Stimulated activated CD4-positive, alpha-beta T cell treated with anti-CD3 and anti-CD28 coated beads, TNF-alpha, amount 100 ng/mL, for 48 hours (primary cell): ENCODE measurements around the gene RRP1B.
"Not testable (repeated sequence)": the region's sequence is repeated elsewhere in the genome, so short reads cannot be mapped to it uniquely, and the experiment has no call there.

Source experiments
- DNase-seq, 3 donors: peaks; one replicate each; pipeline ENCODE4 v3.0.0-alpha.2; 2020; ENCODE audit warnings: low read depth in 3 of 3

RRP1B gene

DNA sequence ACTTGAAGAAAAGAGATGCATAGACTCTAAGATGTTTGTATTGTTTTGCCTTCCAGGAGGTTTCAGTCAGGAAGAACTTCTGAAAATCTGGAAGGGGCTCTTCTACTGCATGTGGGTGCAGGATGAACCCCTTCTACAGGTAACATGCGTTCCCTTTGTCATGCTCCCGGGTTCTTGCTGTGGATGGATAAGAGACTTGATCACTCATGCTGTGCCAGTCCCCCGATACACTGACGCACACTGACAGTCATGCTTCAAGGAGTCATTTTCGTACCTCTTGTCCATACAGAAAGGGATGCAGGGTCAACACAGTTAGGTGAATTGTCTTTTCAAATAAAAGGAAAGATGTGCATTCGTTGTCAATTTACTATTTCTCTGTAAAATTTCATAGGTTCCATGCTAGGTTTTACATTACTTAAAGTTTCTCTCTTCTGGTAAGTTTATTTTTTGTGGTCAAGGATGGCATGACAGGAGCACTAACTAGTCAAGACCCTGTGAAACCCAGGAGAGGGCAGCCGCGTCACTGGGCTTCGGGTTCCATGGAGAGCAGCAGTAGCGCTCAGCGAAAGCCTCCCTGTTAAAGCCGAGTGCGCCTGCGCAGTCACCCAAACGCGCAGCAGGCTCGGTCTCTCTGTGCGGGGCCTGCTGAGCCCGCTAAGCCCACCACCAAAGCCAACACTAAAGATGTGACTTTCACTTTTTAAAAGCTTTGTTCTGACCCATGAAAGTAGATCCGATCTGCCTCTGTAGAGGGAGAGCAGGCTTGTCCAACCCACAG, 10.7 kb downstream of the RRP1B start:
- DNase-seq = no peak

DNA sequence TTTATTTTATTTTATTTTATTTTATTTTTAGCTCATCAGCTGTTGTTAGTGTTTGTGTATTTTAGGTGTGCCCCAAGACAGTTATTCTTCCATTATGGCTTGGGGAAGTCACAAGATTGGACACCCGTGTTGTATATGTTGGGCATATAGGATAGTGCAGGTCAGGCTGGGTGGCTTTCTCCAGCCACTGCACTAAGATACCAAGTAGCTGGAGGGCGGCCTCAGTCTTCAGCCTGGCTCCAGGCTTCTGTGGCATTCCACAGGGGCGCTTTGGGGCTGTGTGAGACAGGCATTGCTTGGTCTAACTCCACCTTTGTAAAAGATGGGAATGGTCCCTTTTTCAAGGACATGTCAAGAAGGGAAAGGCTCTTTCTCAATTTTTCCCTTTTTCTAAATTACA, 16.5 kb downstream of the RRP1B start:
- no peak for DNase-seq

DNA sequence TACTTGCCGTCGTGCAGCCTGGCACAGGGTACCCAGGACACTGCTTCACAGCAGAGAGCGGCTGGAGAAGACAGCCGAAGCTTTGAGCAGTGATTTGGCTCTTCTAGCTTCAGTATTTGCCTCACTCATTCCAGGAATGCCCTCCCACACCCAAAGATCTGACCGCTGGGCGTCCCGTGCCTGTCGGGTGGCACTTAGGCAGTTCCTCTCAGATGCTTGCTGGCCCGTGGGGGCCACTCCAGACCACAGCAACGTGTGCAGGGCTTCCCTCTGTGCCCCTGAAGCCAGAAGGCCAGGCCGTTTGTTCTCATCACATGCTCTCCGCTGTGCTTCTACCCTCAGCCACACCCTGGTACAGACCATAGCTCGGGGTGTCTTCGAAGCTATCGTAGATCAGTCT, 17.0 kb downstream of the RRP1B start:
- DNase-seq = no peak

DNA sequence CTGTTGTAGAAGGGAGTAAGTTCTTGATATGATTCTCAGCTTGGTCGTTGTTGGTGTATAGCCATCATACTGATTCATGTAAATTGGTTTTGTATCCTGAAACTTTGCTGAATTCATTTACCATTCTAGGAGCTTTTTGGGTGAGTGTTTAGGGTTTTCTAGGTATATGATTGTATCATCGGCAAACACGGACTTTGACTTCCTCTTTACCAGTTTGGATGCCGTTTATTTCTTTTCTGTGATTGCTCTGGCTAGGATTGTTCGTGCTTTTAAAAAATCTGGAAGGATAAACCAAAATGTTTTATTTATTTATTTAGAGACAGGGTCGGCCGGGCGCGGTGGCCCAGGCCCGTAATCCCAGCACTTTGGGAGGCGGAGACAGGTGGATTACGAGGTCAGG, 20.6 kb downstream of the RRP1B start:
- no peak for DNase-seq

DNA sequence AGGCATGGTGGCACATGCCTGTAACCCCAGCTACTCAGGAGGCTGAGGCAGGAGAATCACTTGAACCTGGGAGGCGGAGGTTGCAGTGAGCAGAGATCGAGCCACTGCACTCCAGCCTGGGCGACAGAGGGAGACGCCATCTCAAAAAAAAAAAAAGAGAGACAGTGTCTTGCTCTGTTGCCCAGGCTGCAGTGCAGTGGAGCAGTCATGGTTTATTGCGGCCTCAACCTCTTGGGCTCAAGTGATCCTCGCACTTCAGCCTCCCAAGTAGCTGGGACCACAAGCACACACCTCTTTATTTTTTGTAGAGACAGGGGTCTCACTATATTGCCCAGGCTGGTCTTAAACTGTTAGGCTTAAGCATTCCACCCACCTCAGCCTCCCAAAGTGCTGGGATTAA, 21.1 kb downstream of the RRP1B start:
- DNase-seq = not testable (repeated sequence)

DNA sequence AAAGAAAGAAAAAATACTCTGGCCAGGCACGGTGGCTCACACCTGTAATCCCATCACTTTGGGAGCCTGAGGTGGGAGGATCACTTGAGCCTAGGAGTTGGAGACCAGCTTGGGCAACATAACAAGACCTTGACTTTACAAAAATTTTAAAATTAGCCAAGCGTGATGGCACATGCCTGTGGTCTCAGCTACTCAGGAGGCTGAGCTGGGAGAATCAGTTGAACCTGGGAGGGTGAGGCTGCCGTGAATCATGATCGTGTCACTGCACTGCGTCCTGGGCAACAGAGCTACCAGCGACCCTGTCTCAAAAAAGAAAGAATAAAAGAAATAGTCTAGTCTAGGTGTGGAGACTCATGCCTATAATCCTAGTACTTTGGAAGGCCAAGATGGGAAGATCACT, 22.3 kb downstream of the RRP1B start:
- no peak for DNase-seq

DNA sequence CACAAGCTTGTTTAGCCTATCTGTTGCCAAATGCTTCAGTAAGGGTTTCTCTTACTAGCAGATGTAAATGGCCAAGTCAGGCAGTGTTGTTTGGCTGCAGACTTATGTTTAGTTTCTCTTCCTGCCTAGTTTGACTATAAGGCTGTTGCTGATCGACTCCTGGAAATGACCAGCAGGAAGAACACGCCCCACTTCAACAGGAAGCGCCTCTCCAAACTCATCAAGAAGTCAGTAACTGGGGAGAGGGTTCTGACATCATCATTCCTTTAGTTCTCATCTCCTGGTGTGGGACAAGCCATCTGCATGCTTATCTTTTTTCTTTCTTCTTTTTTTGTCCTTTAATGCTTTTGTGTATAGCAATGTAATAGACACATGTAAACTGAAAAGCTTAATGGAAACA, 25.1 kb downstream of the RRP1B start:
- no peak for DNase-seq

DNA sequence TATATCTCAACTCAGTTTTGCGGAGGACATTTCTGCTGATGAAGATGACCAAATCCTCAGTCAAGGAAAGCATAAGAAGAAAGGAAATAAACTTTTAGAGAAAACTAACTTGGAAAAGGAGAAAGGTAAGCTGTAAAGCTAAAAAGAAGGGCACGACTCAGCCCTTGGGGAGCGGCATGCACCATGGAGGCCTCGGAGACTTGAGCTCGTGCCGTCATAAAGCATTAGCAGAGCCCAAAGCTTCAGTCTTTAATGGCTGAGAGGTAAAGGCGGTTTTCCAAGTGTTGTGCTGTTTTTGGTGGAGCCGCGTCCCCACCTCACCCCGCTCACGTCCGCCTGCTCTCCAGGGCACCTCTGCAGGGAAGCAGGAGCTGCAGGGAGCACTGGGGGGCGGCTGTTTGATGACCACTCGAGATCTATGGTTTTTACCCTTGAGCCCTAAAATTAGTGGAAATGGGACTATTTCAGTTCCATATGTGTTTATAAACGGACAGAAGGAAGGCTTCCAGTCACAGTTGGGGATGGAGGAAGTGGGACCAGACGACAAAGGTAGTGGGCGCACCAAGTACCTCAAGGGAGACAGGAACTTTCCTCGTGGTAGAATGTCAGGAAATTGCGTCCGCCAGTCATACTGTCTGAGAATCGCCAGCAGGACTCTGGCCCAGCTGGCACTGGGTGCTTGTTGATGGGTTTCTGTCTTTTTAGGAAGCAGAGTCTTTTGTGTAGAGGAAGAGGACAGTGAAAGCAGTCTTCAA, 27.6 kb downstream of the RRP1B start:
- no peak for DNase-seq

DNA sequence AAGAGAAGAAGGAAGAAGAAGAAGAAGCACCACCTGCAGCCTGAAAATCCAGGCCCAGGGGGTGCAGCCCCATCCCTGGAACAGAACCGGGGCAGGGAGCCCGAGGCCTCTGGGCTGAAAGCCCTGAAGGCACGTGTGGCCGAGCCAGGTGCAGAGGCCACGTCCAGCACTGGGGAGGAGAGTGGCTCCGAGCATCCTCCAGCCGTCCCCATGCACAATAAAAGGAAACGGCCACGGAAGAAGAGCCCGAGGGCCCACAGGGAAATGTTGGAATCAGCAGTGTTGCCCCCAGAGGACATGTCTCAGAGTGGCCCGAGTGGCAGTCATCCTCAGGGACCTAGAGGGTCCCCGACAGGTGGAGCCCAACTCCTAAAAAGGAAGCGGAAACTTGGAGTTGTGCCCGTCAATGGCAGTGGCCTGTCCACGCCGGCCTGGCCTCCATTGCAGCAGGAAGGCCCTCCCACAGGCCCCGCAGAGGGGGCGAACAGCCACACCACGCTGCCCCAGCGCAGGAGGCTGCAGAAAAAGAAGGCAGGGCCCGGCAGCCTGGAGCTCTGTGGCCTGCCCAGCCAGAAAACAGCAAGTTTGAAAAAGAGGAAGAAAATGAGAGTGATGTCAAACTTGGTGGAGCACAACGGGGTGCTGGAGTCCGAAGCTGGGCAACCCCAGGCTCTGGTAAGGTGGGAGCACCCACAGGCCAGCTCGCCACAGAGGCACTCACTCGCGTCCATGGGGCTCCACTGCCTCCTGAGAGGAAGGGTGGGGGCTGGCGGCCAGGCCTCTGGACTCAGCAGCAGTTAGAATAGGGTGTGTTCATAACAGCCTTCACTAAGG, 28.4 kb downstream of the RRP1B start:
- DNase-seq = no peak

DNA sequence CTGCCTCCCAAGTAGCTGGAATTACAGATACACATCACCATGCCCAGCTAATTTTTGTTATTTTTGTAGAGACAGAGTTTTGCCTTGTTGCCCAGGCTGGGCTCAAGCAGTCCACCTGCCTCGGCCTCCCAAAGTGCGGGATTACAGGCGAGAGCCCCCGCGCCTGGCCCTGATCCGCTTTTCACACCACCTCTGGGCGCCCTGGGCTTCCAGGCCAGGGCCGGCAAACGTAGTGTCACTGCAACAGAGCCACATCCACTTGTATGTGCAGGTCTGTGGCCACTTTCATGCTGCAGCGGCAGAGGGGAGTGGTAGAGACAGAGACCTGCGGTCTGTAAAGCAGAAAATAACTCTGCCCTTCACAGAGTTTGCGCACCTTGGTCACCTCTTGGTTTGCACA, 29.5 kb downstream of the RRP1B start:
- DNase-seq = no peak

DNA sequence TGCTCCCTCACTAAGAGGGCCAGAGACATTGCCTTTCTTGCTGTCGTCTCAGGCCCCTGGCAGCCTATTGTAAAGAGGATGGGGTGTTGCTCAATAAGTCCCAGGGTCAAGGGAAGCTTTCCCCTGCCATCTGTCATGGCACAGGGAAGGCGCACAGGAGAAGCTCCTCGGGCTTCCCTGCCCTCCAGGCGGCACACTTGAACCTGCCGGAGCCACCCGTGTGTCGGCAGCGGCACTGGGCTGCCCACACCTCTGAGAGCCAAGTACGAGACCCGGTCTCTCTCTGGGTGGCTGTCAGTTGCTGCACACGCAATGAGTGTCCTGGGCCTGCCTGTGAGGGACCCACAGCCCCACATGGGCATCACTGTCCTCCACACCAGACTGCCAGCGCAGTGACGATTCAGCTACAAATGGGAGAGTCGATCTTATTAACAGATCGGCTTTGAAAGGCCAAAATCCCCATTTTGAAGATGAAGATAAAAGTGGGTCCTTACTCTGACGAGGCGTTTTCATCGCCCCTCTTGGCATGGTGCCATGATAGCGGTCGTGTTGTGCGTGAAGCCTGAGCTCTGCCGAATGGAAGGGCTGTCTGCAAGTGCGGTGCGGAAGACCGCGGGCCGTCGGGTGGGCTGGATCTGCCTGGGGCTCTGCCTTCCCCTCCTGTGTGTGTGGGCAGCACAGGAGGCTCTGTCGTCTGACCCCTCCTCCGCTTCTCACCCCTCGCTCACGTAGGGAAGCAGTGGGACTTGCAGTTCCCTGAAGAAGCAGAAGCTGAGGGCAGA, 30.4 kb downstream of the RRP1B start:
- no peak for DNase-seq

DNA sequence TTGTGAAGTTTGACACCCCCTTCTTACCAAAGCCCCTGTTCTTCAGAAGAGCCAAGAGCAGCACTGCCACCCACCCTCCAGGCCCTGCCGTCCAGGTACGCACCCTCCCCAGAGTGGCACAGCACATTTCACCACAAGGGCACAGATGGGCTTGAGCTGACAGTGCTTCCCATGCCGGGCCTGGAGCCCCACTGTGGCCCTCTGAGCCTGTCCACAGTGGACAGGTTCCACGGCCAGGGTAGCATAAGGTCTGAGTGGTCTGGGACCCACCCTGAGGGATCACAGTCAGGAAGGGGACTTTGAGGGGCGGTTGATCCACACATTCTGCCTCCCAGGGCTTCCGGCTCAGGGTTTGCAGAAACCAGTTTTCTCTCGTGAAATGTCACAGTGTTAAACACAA, 31.0 kb downstream of the RRP1B start:
- DNase-seq = no peak

DNA sequence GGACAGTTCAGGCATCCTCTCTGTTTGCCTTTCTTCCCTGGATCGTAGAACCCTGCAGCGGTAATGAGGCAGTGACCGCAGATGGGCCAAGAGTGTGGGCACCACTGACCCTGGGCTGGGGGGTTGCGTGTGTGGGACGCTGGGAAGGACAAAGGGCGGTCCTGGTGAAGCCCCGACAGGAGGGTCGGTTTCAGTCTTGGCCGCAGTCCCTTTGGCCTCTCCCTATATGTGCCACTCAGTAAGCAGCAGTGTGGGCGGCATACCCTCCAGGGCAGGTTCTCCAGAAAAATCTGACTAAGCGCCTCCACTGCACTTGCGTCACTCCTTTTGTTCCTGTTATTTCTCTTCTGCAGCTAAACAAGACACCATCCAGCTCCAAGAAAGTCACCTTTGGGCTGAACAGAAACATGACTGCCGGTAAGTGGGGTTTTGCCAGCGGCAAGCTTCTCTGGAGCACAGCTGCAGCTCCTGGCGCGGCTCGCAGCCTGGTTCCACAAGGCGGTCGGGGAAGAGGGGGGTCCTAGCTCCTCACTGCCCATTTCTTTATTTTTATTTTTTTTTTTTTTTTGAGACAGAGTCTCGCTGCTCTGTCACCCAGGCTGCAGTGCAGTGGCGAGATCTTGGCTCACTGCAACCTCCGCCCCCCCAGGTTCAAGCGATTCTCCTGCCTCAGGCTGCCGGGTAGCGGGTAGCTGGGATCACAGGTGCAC, 31.9 kb downstream of the RRP1B start:
- DNase-seq = no peak

DNA sequence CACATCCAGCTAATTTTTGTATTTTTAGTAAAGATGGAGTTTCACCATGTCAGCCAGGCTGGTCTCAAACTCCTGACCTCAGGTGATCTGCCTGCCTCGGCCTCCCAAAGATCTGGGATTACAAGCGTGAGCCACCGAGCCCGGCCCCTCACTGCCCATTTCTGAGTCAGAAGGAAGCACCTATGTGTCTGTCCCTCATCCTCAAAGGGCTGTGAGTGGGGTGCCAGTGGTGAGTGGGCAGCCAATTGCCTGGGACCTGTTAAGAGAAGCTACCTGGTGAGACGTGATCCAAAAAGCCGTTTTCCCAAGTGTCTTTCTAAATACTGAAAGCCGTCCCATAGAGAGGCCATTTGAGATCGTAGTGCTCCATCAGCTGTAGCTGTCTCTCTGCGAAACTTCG, 32.4 kb downstream of the RRP1B start:
- DNase-seq = no peak

DNA sequence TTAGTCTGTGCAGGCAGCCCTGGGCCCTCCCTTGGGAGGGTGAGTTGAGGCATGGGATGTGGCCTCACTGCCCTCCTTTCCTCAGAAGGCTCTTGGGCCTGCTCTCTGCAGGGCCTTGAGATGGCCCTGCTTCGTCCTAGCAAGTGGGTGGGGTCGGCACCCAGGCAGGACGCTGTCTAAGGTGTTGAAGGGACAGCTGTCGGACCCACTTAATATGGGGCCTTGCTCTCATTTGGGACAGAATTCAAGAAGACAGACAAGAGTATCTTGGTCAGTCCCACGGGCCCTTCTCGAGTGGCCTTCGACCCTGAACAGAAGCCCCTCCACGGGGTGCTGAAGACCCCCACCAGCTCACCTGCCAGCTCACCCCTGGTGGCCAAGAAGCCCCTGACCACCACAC, 33.6 kb downstream of the RRP1B start:
- no peak for DNase-seq

DNA sequence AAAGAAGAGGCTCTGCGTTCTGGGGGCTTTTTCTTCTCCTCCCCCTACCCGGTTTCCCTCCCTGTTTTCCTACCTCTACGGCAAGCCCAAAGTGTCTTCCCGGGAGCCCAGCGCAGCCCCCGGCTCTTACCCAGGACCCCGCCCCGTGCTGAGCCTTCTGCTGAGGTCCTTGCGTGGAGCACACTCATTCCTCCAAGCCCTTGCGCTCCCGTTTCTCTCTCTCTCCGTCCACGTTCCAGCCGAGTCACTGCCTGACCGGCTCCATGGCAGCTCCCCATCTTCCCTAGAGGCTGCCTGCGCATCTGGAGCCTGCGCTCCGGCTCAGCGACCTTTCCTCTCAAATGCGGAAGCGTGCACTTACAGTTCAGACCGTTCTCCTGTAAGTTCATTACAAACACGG, 34.6 kb downstream of the RRP1B start:
- no peak for DNase-seq

DNA sequence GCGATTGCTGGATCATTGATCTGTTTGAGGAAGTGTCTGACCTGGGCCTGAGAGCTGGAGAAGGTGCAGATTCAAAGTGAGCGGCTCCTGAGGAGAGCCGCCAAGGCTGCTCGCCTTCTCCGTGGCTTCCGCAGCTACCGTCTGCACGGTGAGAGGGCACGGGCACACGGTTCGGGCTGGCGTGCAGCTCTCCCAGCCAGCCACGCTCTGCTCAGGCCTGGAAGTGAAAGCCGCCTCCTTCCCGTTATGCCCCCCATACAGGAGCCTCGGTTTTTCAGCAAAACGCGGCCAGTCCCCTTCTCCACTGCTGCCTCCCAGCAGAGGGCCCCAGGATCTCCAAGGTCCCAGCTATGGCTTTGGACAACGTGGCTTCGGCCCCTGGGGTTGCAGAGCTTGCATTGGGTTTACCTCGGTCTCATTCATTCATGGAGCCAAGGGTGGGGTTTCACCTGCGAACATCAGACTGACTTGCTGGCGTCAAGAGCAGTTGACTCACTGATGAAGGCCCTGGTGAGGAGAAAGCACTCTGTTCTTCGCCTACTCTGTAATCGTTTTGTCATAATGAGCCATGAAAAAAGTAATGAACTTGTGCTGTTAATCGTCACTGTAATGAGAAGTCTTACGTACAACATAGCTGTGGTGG, 35.2 kb downstream of the RRP1B start:
- no peak for DNase-seq

DNA sequence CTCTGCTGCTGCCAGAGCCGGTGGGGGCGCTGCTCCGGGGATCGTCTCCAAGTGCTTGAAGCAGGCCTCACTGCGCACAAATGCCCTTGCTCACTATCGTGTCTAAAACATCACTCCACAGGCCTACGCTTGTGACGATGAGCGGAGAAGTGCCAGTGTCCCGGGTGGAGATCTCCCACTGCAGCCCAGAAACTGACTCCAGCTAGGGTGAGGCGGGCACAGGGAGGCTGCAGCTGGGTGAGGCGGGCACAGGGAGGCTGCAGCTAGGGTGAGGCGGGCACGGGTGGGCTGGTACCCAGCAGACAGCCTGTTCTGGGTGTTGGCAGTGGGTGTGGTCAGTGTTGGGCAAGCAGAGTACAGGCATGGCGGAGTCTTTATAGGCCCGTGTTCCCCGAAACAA, 36.9 kb downstream of the RRP1B start:
- no peak for DNase-seq

DNA sequence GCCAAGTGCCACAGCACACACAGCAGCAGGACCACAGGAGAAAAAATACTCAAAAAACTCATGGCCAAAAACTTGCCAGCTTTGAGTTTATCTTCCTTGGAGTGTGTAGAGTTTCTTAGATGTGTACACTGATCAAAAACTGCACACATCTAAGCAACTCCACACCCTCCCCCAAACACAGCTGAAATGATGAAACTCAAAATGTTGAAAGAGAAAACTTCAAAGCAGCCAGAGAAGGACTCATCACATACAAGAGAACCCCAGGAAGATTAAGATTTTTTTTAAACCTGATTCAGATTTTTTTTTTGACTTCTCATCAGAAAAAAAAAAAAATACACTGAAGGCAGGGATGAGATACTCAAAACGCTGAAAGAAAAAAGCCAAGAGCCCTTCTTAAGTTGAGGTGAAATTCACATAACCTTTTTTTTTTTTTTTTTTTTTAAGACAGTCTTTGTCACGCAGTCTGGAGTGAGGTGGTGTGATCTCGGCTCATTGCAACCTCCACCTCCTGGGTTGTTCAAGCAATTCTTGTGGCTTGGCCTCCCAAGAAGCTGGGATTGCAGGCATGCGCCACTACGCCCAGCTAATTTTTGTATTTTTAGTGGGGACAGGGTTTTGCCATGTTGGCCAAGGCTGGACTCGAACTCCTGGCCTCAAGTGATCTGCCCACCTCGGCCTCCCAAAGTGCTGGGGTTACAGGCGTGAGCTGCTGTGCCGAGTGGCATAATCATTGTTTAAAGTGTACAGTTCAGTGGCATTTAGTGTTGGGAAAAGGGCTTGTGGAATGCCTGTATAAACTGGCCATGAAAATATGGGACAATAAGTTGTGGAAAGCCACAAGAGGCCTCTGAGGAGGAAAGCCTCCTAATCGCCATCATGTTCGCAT, 38.6 kb downstream of the RRP1B start:
- DNase-seq = no peak

DNA sequence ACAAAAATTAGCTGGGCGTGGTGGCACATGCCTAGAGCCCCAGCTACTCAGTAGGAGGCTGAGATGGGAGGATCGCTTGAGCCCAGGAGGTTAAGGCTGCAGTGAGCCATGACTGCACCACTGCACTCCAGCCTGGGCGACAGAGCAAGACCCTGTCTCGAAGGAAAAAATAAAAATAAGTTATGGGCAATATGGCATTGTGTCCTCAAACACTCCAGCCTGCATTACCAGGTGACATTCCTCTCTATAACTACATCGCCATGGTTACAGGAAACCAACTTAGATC, 40.1 kb downstream of the RRP1B start:
- DNase-seq = not testable (repeated sequence)
